Colonic mucosa (tissue), 4 donors: ENCODE results near the gene ANO10. TPM values are rescaled to one million over a fixed set of nuclear protein-coding genes. Genes with fewer than 3 reads are reported as not detected.

Experiments used
- DNase-seq: peaks from one replicate; pipeline ENCODE4 v3.0.0-alpha.2; 2020
- H3K27ac ChIP-seq: fragments of 200-600 bp; one replicate; pipeline ENCODE4 v1.8.0; 2021
- H3K27me3 ChIP-seq: fragments of 200-600 bp; one replicate; pipeline ENCODE4 v1.8.0; 2021
- H3K36me3 ChIP-seq: fragments of 200-600 bp; one replicate; pipeline ENCODE4 v1.8.0; 2021
- H3K4me1 ChIP-seq: fragments of 200-600 bp; one replicate; pipeline ENCODE4 v1.8.0; 2021; ENCODE audit warnings: mild to moderate bottlenecking
- H3K4me3 ChIP-seq: fragments of 200-600 bp; one replicate; pipeline ENCODE4 v1.8.0; 2021
- H3K9ac ChIP-seq, 2 donors: one replicate each; pipeline ENCODE4 v1.7.0; 2013; ENCODE audit warnings: control low read depth in 2 of 2, low read depth in 2 of 2, low read length in 2 of 2
- H3K9me3 ChIP-seq: fragments of 200-600 bp; one replicate; pipeline ENCODE4 v1.8.0; 2021
- intact Hi-C: fragments of 100-400 bp; cut with DNase I; formaldehyde crosslinking; loops from one replicate; pipeline ENCODE4 v1.14.1; 2022
- total RNA-seq, 2 donors: library from RNA; stranded (reverse); fragmentation: NEBNext Ultra II Directional in 1 of 2; extraction: Animal tissue kit (Norgen Biotek cat#: 25700) in 1 of 2; gene quantifications; one replicate each; pipeline ENCODE4 v1.2.1, GENCODE V29; 2021
- TF ChIP-seq, protein P1 (sequence below): fragments of 200-600 bp; IDR thresholded peaks from one replicate; pipeline ENCODE4 v1.8.0; 2022; ENCODE audit warnings: antibody characterized with exemption, mild to moderate bottlenecking
- donor health status: healthy.
- donor health status: DM: no; HTN: no; CAD: no.
- donor health status: DM: no; HTN: no; CAD: no.

Gene ANO10
- total RNA-seq, 2 donors from 2014 or later = 53.9 to 69.0 TPM

DNA sequence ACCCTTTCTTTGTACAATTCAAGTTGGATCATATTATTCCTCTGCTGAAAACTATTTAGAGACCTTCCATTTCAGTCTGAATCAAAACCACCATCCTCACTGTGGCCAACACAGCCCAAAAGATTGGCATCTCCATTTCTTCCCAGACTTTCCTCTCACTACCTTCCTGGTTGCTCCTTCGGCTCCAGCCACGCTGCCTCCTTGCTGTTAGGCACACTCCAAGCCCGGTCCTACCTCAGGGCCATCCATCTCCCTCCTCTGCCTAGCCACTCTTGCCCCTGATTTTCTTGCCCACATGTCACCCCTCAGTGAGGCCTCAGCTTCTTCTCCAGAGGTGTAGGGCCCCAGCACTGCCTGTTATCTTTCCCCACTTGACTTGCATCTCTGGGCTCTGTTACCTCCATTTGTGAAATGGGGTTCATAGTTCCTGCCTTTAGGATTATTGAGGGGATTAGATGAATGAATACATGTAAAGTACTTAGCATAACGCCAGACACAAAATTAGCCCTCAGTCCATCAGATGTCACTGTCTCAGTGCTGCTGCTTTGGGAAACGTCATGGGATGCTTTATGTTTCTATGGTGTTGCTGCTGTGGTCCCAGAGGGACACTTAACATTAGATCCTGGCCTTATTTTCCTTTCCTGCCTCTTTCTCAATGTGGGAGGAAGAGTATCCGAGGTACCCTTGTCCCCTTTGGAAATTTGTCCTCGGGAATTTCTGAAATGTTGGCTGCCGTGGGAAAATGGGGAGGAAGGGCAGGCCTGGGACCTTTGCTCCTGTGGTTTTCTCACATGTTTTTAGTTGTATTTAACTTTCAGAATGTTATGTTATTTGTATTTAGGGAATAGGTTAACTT lies 304.1 kb downstream of the ANO10 start:
- TF ChIP-seq, protein P1, sequence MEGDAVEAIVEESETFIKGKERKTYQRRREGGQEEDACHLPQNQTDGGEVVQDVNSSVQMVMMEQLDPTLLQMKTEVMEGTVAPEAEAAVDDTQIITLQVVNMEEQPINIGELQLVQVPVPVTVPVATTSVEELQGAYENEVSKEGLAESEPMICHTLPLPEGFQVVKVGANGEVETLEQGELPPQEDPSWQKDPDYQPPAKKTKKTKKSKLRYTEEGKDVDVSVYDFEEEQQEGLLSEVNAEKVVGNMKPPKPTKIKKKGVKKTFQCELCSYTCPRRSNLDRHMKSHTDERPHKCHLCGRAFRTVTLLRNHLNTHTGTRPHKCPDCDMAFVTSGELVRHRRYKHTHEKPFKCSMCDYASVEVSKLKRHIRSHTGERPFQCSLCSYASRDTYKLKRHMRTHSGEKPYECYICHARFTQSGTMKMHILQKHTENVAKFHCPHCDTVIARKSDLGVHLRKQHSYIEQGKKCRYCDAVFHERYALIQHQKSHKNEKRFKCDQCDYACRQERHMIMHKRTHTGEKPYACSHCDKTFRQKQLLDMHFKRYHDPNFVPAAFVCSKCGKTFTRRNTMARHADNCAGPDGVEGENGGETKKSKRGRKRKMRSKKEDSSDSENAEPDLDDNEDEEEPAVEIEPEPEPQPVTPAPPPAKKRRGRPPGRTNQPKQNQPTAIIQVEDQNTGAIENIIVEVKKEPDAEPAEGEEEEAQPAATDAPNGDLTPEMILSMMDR = no peak
- Histone ChIP-seq H3K36me3 (no peaks in the 10 kb centered on the region), H3K9me3 (no peaks in the 10 kb centered on the region), H3K27me3 (no peaks in the 10 kb centered on the region), H3K4me1 (no peaks in the 10 kb centered on the region), H3K27ac (no peak overlapping the region), H3K4me3 (no peak overlapping the region), H3K9ac (no peak overlapping the region)
- no peak for DNase-seq
- intact Hi-C loops = no loop called here

DNA sequence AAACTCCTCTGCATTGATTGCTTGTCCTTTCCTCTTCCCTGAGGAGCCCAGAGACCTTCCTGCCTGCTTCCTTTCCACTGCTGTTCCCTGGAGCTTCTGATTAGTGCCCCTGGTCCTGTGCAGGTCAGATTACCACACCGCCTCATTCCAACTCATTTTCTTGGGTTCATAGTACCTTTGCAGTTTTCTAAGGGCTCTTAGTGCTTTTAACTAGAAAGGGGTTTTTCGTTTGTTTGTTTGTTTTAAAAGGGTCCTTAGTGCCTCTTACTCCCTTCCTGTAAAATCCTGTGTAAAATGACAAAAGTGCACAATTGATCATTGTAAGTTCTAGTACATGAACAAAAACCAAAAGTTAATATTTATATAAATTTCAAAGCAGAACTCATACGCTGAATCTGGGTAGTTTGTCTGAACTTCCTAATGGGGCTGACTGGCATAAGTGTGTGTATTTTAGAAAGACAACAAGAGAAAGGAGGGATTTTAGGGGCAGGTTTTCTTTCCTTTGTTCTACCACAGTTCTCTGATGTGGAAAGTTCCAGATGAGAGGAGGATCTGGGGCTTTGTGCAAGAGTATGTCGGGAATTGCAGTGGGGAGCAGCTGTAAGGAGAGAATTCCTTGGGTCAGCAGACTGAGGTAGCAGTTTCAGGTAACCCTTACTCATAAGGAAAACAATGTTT lies 304.9 kb downstream of the ANO10 start:
- intact Hi-C loops = no loop called here
- no peak for DNase-seq
- Histone ChIP-seq H3K27me3 (no peaks in the 10 kb centered on the region), H3K4me1 (no peaks in the 10 kb centered on the region), H3K4me3 (no peak overlapping the region), H3K36me3 (no peaks in the 10 kb centered on the region), H3K27ac (no peak overlapping the region), H3K9me3 (no peaks in the 10 kb centered on the region), H3K9ac (no peak overlapping the region)
- TF ChIP-seq, protein P1 = no peak

Other genes starting within 250 kb of the ANO10 start
- 10 to 100 TPM; 24.0 to 25.2 TPM for gene ABHD5, start 68.9 kb upstream of the ANO10 start, total RNA-seq